Measurements from ENCODE around the gene CDC20. TPM values are rescaled to one million over a fixed set of nuclear protein-coding genes. Genes with fewer than 3 reads are reported as not detected.

The CDC20 gene
- total RNA-seq, 1 experiment from 2014 or later = 134 TPM

DNA sequence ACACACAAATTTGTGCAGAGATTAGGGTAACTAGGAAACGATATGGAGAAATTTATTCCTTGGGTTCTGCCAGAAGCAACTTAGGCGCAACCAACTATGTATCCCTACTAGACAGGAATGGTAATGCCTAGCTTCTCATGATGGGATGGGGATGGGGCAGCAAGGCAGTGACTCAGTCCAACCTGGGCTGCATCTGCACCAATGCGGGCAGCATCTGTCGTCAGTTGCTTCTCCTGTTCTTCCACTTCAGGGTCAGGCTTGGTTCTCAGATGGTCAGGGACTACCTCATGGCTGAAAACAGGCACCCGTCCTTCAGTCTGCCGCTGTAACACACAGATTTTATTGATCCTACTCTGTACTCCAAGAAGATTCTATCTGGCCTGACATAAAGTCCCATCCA, 27.9 kb downstream of the CDC20 start:
- Mint-ChIP-seq H3K36me3 (ENCODE audit: insufficient read depth, unreplicated experiment) (peaks cover 28% of the 10 kb centered on the region), H3K4me3 (ENCODE audit: low read depth, unreplicated experiment) (no peak overlapping the region), H3K9me3 (ENCODE audit: low read depth, unreplicated experiment) (no peaks in the 10 kb centered on the region), H3K27ac (ENCODE audit: unreplicated experiment) (peak overlapping the region; percentile 2), H3K27me3 (ENCODE audit: unreplicated experiment) (no peaks in the 10 kb centered on the region), H3K4me1 (ENCODE audit: low read depth, unreplicated experiment) (peaks cover 25% of the 10 kb centered on the region)
- intact Hi-C loops (cut with micrococcal nuclease; ENCODE audit: unreplicated experiment) = no loop called here
- TF ChIP-seq, protein P1, sequence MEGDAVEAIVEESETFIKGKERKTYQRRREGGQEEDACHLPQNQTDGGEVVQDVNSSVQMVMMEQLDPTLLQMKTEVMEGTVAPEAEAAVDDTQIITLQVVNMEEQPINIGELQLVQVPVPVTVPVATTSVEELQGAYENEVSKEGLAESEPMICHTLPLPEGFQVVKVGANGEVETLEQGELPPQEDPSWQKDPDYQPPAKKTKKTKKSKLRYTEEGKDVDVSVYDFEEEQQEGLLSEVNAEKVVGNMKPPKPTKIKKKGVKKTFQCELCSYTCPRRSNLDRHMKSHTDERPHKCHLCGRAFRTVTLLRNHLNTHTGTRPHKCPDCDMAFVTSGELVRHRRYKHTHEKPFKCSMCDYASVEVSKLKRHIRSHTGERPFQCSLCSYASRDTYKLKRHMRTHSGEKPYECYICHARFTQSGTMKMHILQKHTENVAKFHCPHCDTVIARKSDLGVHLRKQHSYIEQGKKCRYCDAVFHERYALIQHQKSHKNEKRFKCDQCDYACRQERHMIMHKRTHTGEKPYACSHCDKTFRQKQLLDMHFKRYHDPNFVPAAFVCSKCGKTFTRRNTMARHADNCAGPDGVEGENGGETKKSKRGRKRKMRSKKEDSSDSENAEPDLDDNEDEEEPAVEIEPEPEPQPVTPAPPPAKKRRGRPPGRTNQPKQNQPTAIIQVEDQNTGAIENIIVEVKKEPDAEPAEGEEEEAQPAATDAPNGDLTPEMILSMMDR (IDR thresholded peaks at IDR 0.05; ENCODE audit: unreplicated experiment) = no peak
- DNase-seq = no peak
- BruUV-seq (replicated peaks) = no TSS peak
- CTCF ChIA-PET = interaction anchor here (0.5 kb wide), 1 partner anchor 137 kb away, joined by 4 read pairs; no protein-coding TSS in a partner anchor

DNA sequence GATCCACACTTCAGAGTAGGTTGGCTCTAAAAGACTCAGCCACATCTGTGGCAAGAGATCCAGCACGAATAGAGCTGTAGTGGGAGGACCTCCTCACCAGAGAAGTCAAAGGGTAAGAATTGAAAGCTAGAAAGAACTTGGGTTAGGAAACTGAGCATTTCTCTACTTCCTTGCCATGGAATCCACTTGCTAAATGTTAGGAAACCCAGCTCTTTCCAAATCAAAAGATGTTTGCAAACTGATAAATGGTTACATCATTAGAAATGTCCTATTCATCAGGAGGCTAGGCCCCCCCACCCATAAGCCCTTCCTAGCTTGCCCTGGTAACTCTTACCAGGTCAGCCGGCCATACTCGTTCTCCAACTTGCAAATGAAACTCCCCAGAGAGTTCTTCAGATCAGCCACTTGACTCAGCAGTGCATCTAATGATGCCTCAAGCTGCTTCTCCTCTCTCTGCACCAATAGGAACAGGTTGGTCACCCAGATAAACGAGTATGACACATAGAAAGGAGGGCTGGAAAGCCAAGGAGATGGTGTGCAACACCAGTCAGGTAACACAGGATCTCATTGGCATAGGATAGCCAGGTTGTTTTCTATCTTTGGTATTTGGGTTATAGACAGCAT, 29.3 kb downstream of the CDC20 start:
- peak overlapping the region; percentile 94 for H3K27ac Mint-ChIP-seq (ENCODE audit: unreplicated experiment)
- H3K36me3 Mint-ChIP-seq (ENCODE audit: insufficient read depth, unreplicated experiment) = peaks cover 26% of the 10 kb centered on the region
- DNase-seq = no peak
- intact Hi-C loops (cut with micrococcal nuclease; ENCODE audit: unreplicated experiment) = no loop called here
- H3K9me3 Mint-ChIP-seq (ENCODE audit: low read depth, unreplicated experiment) = no peaks in the 10 kb centered on the region
- CTCF ChIA-PET = interaction anchor here (0.6 kb wide), 1 partner anchor 30 kb away, joined by 3 read pairs; no protein-coding TSS in a partner anchor
- H3K4me1 Mint-ChIP-seq (ENCODE audit: low read depth, unreplicated experiment) = peaks cover 25% of the 10 kb centered on the region
- H3K27me3 Mint-ChIP-seq (ENCODE audit: unreplicated experiment) = no peaks in the 10 kb centered on the region
- BruUV-seq (replicated peaks) = no TSS peak
- H3K4me3 Mint-ChIP-seq (ENCODE audit: low read depth, unreplicated experiment) = peak overlapping the region; percentile 97
- TF ChIP-seq, protein P1 (IDR thresholded peaks at IDR 0.05; ENCODE audit: unreplicated experiment) = no peak

DNA sequence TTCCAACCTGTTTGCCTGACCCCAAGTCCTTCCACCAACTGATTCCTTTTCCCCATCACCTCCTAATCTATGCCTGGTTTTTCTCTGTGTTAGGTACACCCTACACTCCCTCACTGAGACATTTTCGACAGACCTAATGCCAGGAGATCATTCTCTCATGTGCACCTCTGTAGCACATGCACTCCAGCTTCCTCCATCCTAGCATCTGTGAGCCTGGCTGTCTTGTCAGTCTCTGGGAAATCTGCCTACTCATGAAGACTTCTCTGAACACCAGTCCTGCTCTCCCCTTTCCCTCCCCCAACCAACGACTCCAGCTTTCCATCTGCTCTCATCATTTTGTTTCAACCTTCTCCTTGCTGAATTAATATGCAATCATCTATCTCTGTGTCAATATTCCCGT, 29.8 kb downstream of the CDC20 start:
- Mint-ChIP-seq H3K27ac (ENCODE audit: unreplicated experiment) (peak overlapping the region; percentile 94), H3K36me3 (ENCODE audit: insufficient read depth, unreplicated experiment) (peaks cover 20% of the 10 kb centered on the region), H3K9me3 (ENCODE audit: low read depth, unreplicated experiment) (no peaks in the 10 kb centered on the region), H3K27me3 (ENCODE audit: unreplicated experiment) (no peaks in the 10 kb centered on the region), H3K4me1 (ENCODE audit: low read depth, unreplicated experiment) (peaks cover 25% of the 10 kb centered on the region), H3K4me3 (ENCODE audit: low read depth, unreplicated experiment) (peak overlapping the region; percentile 97)
- CTCF ChIA-PET = interaction anchor here (0.6 kb wide), 2 partner anchors 30 to 108 kb away, joined by 3 to 6 read pairs; no protein-coding TSS in a partner anchor
- DNase-seq = no peak
- no TSS peak for BruUV-seq (replicated peaks)
- intact Hi-C loops (cut with micrococcal nuclease; ENCODE audit: unreplicated experiment) = no loop called here
- TF ChIP-seq, protein P1 (IDR thresholded peaks at IDR 0.05; ENCODE audit: unreplicated experiment) = no peak

DNA sequence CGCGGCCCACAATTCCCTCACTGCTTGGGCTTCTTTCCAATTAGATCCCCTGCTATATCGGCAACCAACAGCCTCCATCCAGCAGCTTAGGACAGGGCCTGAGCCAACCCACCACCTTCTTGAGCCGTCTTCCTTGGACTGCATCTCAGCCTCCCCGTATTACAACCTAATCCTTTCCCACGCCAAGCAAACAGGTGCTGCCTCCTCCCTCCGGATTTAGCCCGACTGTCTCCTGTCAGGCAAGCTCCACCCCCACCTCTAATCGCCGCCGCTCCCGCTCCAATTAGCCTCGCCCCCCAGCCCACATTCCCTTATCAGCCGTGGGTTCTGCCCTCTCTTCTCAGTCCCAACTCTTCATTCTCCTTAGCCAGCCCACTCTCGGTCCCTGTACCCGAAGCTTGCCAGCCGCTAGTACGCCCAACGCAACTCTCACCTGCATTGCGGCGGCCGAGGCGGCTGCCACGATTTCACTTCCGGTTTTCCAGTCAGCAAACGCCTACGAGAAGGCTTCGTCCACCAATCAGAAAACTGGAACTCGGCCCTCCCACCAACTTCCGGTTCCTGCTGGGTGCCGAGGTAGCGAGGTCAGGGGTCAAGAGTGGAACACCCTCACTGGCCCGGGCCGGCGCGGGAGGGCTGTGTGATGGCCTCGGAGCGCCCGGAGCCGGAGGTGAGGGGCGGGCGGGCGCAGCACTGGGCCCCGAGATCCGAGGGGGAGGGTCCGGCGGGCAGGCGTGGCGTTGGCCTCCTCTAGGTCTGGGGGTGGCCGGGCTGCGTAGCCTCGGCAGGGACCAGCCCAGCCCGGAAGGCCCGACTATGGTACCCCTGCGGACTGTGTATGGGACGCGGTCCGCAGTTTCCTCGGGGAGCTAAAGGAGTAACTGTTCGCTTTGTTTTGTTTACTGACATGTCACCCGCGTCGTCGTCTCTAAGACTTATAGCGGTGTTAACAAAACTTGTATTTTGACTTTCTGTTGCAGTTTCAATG, 30.8 kb downstream of the CDC20 start, which contains the start of the genes MED8 and SZT2:
Gene MED8, minus strand, starts transcription at position 475 of the 988 bp plus-strand sequence. Its CDS starts 36 bp downstream, at position 439.
Gene SZT2, plus strand, starts transcription at position 574 of the 988 bp plus-strand sequence. Its CDS starts 70 bp downstream, at position 644.
- TF ChIP-seq, protein P1 (IDR thresholded peaks at IDR 0.05; ENCODE audit: unreplicated experiment) = no peak
- Mint-ChIP-seq H3K27me3 (ENCODE audit: unreplicated experiment) (no peaks in the 10 kb centered on the region), H3K4me3 (ENCODE audit: low read depth, unreplicated experiment) (peak within 1 kb of the TSS; percentile 97), H3K9me3 (ENCODE audit: low read depth, unreplicated experiment) (no peaks in the 10 kb centered on the region), H3K27ac (ENCODE audit: unreplicated experiment) (peak within 1 kb of the TSS; percentile 94), H3K36me3 (ENCODE audit: insufficient read depth, unreplicated experiment) (peaks cover 19% of the 10 kb centered on the region), H3K4me1 (ENCODE audit: low read depth, unreplicated experiment) (peaks cover 25% of the 10 kb centered on the region)
- intact Hi-C loops (cut with micrococcal nuclease; ENCODE audit: unreplicated experiment) = no loop called here
- no TSS peak for BruUV-seq (replicated peaks)
- CTCF ChIA-PET = interaction anchor here (0.9 to 1.4 kb wide), 2 partner anchors 18 to 157 kb away, joined by 3 read pairs; no protein-coding TSS in a partner anchor
- peak; percentile 95 for DNase-seq
